Stomach smooth muscle (tissue), 2 donors: ENCODE measurements around the gene TMEM221.

Experiments
- H3K27ac ChIP-seq: one replicate; pipeline ENCODE4 v1.7.0; 2013; ENCODE audit warnings: mild to moderate bottlenecking, low read length, inconsistent platforms
- H3K27me3 ChIP-seq, 2 donors: one replicate each; pipeline ENCODE4 v1.7.0; 2013; ENCODE audit warnings: low read length in 2 of 2; ENCODE audit not compliant: insufficient read depth in 2 of 2, control insufficient read depth in 1 of 2
- H3K36me3 ChIP-seq, 2 donors: one replicate each; pipeline ENCODE4 v1.7.0; 2013; ENCODE audit warnings: low read length in 2 of 2; ENCODE audit not compliant: control insufficient read depth in 2 of 2, insufficient read depth in 2 of 2
- H3K4me1 ChIP-seq: one replicate; pipeline ENCODE4 v1.7.0; 2013; ENCODE audit warnings: low read length; ENCODE audit not compliant: control insufficient read depth, insufficient read depth
- H3K4me3 ChIP-seq, 2 donors: one replicate each; pipeline ENCODE4 v1.7.0; 2013; ENCODE audit warnings: low read length in 2 of 2
- H3K9ac ChIP-seq, 2 donors: one replicate each; pipeline ENCODE4 v1.7.0; 2013; ENCODE audit warnings: low read length in 2 of 2, mild to moderate bottlenecking in 1 of 2
- H3K9me3 ChIP-seq, 2 donors: one replicate each; pipeline ENCODE4 v1.7.0; 2013; ENCODE audit warnings: low read length in 2 of 2; ENCODE audit not compliant: control insufficient read depth in 2 of 2
- donor health status: healthy.
- donor health status: Pancreatic carcinoma.

Gene TMEM221

DNA sequence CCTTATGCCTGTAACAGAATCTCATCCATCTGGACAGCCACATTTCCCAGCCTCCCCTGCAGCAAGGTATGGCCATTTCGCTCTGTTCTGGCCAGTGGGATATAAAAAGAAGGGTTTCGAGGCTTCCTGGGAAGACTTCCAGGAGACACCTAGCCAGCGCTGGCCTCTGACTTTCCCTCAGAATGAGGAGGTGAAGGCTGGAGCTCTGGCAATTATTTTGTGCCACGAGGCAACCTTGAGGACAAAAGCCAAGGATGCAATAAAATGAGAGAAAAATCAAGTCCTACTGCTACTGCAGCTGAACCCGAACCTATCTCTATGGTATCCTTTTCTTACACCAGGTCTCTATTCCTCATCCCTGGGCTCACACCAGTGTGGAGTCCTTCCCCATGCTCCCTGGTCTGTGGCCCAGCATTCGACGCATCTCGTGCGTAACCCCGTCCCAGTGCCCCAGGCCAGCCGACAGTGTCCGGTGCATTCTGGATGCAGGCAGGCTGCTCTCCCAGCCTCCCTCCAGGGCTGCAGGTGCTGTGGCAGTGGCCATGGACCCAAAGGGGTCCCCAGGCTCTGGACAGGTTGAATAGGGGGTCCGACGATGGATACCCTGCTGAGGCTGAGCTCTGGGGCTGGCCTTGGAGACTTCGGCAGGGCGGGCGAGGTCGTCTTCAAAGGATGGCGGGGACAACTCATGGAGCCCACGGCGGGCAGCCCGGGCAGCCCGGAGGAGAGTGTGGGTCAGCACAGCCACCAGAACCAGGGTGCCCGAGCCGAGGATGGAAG lies 12.2 kb downstream of the TMEM221 start:
- no peak overlapping the region for H3K4me3 ChIP-seq
- no peaks in the 10 kb centered on the region for H3K4me1 ChIP-seq
- peaks cover 0 to 1% of the 10 kb centered on the region in 2 donors for H3K9me3 ChIP-seq
- H3K36me3 ChIP-seq, result peaks cover 0 to 3% of the 10 kb centered on the region in 2 donors
- no peak overlapping the region for H3K27ac ChIP-seq
- H3K27me3 ChIP-seq, result no peaks in the 10 kb centered on the region
- H3K9ac ChIP-seq, result no peak overlapping the region

DNA sequence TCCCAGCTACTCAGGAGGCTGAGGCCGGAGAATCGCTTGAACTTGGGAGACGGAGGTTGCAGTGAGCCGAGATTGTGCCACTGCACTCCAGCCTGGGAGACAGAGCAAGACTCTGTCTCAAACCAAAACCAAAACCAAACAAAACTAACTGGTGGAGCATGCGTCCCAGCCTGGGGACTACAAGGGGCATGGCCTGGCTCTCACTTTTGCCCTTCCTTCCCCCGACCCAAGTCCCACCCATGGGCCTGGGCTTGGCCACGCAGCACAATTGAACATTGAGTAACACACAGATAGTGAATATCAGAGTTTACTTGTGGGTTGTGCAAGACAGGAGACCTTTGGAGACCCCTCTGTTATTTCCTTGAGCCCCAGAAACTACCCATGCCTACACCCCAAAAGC lies 13.2 kb downstream of the TMEM221 start:
- Histone ChIP-seq H3K9me3 (no peaks in the 10 kb centered on the region), H3K27ac (no peak overlapping the region), H3K36me3 (peaks cover 0 to 3% of the 10 kb centered on the region in 2 donors), H3K9ac (no peak overlapping the region), H3K4me3 (no peak overlapping the region), H3K27me3 (no peaks in the 10 kb centered on the region), H3K4me1 (no peaks in the 10 kb centered on the region)

DNA sequence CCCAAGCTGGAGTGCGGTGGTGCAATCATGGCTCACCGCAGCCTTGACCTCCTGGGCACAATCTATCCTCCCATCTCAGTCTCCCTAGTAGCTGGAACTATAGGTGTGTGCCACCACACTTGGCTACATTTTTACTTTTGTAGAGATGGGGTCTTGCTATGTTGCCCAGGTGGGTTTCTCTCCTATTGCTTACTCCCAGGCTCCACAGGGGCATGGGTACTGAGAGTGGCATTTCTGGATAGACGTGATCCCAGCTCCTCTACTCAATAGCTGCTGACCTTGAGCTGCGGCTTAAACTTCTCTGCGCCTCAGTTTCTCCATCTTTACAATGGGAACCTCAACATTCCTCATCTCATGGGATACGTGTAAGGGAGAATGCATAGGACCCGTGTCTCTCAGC lies 17.1 kb downstream of the TMEM221 start:
- H3K4me1 ChIP-seq, result no peaks in the 10 kb centered on the region

DNA sequence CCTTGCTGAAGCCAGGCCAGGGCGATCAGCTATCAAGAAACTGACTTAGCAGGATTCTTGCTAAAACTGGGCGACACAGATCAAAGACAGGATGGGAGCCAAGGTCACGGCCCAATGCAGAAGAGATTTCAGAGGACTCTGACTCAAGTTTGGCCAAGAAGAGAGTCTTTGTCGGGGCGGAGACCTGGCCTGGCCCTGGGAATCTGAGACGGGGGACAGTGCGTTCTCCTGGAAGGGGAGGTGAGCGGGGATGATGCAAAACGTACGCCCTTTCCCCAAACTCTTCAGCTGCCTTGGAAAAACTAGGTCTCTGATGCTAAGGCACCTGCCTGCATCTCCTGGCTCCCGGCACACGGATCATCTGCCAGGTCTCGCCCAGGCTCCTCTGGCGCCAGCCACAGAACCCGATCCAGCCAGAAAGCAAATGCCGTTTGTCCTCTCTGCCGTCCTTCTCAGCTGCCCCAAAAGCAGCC lies 18.8 kb downstream of the TMEM221 start:
- Histone ChIP-seq H3K9ac (no peak overlapping the region), H3K4me1 (no peaks in the 10 kb centered on the region)

More for the DNA sequence above, 17.1 kb downstream of the TMEM221 start:
- no peak overlapping the region for H3K9ac ChIP-seq
- H3K9me3 ChIP-seq, result no peaks in the 10 kb centered on the region
- H3K27me3 ChIP-seq, result no peaks in the 10 kb centered on the region
- no peak overlapping the region for H3K27ac ChIP-seq
- H3K4me3 ChIP-seq, result no peak overlapping the region
- peaks cover 0 to 3% of the 10 kb centered on the region in 2 donors for H3K36me3 ChIP-seq

DNA sequence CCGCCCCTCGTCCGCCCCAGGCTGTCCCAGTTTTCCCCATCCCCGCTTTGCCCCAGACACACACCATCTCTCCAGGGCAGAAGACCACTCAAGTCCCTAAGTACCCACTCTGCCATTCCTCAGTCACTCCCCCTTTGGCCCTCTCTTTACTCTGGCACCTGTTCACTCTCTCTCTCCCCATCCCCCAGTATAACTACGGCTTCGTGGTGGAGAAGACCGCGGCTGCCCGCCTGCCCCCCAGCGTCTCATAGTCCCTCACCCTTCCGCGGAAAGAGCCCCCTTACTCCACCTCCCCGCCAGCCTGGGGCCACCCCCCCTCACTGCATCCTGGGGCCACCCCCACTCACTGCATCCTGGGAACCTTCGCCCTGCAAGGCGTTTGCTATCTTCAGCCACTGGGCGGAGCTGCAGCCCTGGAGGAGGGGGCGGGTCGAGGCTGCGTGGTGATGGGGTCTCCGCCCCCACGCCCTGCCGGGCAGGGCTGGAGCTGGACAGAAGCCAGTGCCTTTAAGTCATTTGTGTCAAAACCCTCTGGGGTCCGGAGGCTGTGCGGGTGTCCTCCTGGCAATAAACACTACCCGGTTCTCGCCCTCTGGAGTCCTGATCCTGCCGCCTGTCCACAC lies 23.6 kb downstream of the TMEM221 start:
- H3K36me3 ChIP-seq, result peaks cover 0 to 5% of the 10 kb centered on the region in 2 donors
- H3K4me1 ChIP-seq, result peaks cover 8% of the 10 kb centered on the region
- H3K9ac ChIP-seq, result no peak overlapping the region
- H3K9me3 ChIP-seq, result no peaks in the 10 kb centered on the region
- no peak overlapping the region for H3K4me3 ChIP-seq
- H3K27me3 ChIP-seq, result no peaks in the 10 kb centered on the region
- no peak overlapping the region for H3K27ac ChIP-seq

More for the DNA sequence above, 18.8 kb downstream of the TMEM221 start:
- no peak overlapping the region for H3K27ac ChIP-seq
- H3K27me3 ChIP-seq, result no peaks in the 10 kb centered on the region
- no peaks in the 10 kb centered on the region for H3K36me3 ChIP-seq
- H3K9me3 ChIP-seq, result no peaks in the 10 kb centered on the region
- no peak overlapping the region for H3K4me3 ChIP-seq

DNA sequence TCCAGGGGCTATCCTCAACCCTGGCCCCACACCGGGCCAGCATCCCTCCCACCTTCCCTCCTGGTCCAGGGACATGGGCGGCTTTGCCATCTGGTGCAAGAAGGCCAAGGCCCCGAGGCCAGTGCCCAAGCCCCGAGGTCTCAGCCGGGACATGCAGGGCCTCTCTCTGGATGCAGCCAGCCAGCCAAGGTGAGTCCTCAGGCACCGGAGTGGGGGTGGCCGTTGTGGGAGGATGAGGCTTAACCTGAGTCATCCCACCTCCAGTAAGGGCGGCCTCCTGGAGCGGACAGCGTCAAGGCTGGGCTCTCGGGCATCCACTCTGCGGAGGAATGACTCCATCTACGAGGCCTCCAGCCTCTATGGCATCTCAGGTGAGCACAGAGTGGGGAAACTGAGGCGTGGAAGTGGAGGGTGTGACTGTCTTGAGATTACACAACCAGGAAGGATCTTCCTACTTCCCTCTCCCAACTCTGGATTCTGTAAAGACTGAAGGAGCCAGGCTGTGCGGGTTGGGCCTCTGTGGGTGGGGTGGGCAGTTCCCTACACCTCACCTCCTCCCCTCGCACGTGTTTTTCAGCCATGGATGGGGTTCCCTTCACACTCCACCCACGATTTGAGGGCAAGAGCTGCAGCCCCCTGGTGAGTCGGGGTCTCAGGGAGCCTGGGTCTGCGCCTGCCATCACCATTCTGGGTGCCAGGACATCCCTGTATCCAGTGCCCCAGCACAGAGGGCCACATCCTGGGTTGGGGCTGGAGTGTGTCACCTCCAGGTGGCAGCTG lies 24.8 kb downstream of the TMEM221 start:
- H3K4me1 ChIP-seq, result peaks cover 10% of the 10 kb centered on the region
- H3K27ac ChIP-seq, result no peak overlapping the region
- peaks cover 0 to 5% of the 10 kb centered on the region in 2 donors for H3K36me3 ChIP-seq
- no peak overlapping the region for H3K9ac ChIP-seq
- H3K27me3 ChIP-seq, result no peaks in the 10 kb centered on the region
- no peaks in the 10 kb centered on the region for H3K9me3 ChIP-seq
- H3K4me3 ChIP-seq, result no peak overlapping the region

DNA sequence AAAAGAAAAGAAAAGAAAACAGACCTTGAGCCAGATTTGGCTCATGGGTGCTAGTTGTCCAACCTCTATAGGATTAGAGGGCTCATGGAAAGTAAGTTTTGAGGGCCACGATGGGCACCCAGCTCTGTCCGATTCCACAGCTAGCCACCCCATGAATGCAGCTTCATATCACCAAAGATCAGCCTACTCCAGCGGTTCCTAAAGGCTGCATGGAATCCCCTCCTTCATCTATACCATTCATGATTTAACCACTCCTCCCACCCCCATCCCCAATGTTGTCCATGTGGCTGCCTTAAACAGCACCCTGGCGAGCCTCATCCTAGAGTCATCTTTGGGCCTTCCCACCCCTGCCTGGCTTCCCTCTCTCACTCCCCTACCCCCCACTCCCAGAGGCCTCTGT lies 26.5 kb downstream of the TMEM221 start:
- H3K27me3 ChIP-seq, result no peaks in the 10 kb centered on the region
- H3K9ac ChIP-seq, result no peak overlapping the region
- no peak overlapping the region for H3K27ac ChIP-seq
- H3K9me3 ChIP-seq, result no peaks in the 10 kb centered on the region
- peaks cover 0 to 5% of the 10 kb centered on the region in 2 donors for H3K36me3 ChIP-seq
- peaks cover 10% of the 10 kb centered on the region for H3K4me1 ChIP-seq
- no peak overlapping the region for H3K4me3 ChIP-seq

DNA sequence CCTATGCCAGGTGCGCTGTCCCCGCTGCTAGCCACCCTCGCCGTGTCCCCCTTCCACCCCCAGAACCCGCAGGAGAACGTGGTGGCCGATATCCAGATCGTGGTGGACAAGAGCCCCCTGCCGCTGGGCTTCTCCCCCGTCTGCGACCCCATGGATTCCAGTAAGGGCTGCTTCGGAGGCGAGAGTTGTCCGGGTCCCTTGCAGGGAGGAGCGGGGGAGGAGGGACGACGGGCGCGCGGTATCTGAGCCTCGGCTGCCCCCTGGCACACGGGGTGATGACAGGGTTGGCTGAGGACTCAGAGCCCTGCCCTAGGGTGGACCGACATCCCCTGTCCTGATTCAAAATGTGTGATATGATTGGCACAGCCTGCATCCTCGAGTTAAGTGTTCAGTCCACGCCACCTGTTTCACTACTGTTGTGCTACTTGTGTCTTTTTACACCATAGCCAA lies 28.0 kb downstream of the TMEM221 start:
- H3K9ac ChIP-seq, result peak overlapping the region; percentile 49 to 55
- no peaks in the 10 kb centered on the region for H3K9me3 ChIP-seq
- H3K4me3 ChIP-seq, result peak overlapping the region; percentile 81 to 84
- peaks cover 0 to 5% of the 10 kb centered on the region in 2 donors for H3K36me3 ChIP-seq
- H3K27me3 ChIP-seq, result no peaks in the 10 kb centered on the region
- no peak overlapping the region for H3K27ac ChIP-seq
- peaks cover 10% of the 10 kb centered on the region for H3K4me1 ChIP-seq

DNA sequence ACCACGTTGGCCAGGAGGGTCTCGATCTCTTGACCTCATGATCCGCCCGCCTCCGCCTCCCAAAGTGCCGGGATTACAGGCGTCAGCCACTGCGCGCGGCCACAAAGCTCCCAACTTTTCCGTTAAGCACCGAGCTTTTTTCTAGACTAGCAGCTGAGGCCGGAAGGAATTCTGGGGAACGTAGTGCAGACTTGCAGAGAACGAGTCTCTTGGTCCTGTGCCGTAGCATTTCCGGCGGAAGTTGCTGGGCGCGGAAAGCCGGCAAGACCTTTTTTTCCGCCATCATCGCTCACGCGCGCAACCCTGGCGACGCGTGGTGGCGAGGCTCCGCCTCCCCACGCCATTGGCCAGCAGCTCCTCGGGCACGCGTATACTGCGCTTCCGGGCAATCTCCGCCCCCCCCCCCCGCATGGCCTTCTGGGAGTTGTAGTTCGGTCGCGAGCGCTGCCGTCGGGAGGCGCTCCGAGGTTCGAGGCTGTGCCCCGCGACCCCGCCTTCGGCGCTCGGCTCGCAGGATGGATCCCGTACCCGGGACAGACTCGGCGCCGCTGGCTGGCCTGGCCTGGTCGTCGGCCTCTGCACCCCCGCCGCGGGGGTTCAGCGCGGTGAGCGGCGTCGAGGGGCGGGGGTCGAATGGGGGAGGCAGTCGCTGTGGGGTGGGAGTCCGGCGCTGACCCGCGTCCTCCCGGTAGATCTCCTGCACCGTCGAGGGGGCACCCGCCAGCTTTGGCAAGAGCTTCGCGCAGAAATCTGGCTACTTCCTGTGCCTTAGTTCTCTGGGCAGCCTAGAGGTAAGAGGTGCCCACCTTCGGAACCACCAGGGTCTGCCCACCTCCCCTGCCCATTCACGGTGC lies 28.6 kb downstream of the TMEM221 start, which contains the start of gene MVB12A:
Gene MVB12A, plus strand, starts transcription at position 427 of the 854 bp plus-strand sequence. Its CDS starts 89 bp downstream, at position 516.
- Histone ChIP-seq H3K4me1 (peaks cover 10% of the 10 kb centered on the region), H3K27ac (peak within 1 kb of the TSS; percentile 70), H3K36me3 (peaks cover 0 to 5% of the 10 kb centered on the region in 2 donors), H3K27me3 (no peaks in the 10 kb centered on the region), H3K4me3 (peak within 1 kb of the TSS; percentile 81 to 84), H3K9ac (peak within 1 kb of the TSS; percentile 54 to 74), H3K9me3 (no peaks in the 10 kb centered on the region)
